HEK293T (cell line): ENCODE results near the gene KLHL22.

Source experiments
- ARNT ChIP-seq: fragments of 450-650 bp; IDR thresholded peaks from 2 replicates; pipeline ENCODE4 v1.6.1; 2017; ENCODE audit warnings: mild to moderate bottlenecking
- BHLHE40 ChIP-seq: fragments of 450-650 bp; IDR thresholded peaks from 2 replicates; pipeline ENCODE4 v1.6.1; 2016; ENCODE audit warnings: mild to moderate bottlenecking, moderate library complexity, borderline replicate concordance
- FOXA1 ChIP-seq: fragments of 450-650 bp; IDR thresholded peaks from 2 replicates; pipeline ENCODE4 v1.6.1; 2016; ENCODE audit warnings: mild to moderate bottlenecking
- FOXK2 ChIP-seq: fragments of 450-650 bp; IDR thresholded peaks from 2 replicates; pipeline ENCODE4 v1.6.1; 2016; ENCODE audit warnings: mild to moderate bottlenecking
- FOXM1 ChIP-seq: fragments of 450-650 bp; IDR thresholded peaks from 2 replicates; pipeline ENCODE4 v1.6.1; 2017; ENCODE audit warnings: mild to moderate bottlenecking, borderline replicate concordance
- HDGF ChIP-seq: fragments of 450-650 bp; IDR thresholded peaks from 2 replicates; pipeline ENCODE4 v1.6.1; 2017; ENCODE audit warnings: antibody characterized with exemption, borderline replicate concordance
- PKNOX1 ChIP-seq: fragments of 450-650 bp; IDR thresholded peaks from 2 replicates; pipeline ENCODE4 v1.6.1; 2016
- SP1 ChIP-seq: fragments of 450-650 bp; IDR thresholded peaks from 2 replicates; pipeline ENCODE4 v1.6.1; 2017
- SUZ12 ChIP-seq: fragments of 450-650 bp; IDR thresholded peaks from 2 replicates; pipeline ENCODE4 v1.6.1; 2016; ENCODE audit warnings: mild to moderate bottlenecking
- ZNF384 ChIP-seq: fragments of 450-650 bp; IDR thresholded peaks from 2 replicates; pipeline ENCODE4 v1.6.1; 2016

- TF ChIP-seq SP1, result no peak
- TF ChIP-seq SUZ12, result no peak
- TF ChIP-seq ZNF384, result no peak
- TF ChIP-seq FOXM1, result no peak
- TF ChIP-seq BHLHE40, result no peak
- no peak for TF ChIP-seq HDGF
- TF ChIP-seq PKNOX1, result no peak
- TF ChIP-seq FOXA1, result no peak
- no peak for TF ChIP-seq FOXK2
- TF ChIP-seq ARNT, result no peak
Measured at GRCh38 chr22:20408891-20409290, 86.7 kb downstream of the KLHL22 start.
